ENCODE data around the gene FZR1.

DNA sequence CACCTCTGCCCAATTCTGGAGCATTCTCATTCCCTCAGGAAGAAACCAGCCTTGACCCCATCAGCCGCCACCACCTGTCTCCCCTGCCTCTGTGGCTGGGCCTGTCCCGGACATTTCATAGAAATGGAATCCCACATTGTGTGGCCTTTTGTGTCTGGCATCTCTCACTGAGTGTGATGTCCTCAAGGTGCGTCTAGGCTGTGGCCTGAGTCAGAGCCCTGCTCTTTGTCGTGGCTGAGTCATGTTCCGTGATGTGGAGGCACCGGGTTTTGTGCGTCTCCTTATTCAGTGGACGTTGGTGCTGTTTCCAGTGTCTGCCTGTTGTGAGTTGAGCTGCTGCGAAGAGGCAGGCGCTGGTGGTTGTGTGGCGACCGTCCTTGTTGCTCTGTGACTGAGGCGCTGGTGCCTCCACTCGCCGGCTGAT is 3.5 kb downstream of the FZR1 start:
- TF ChIP-seq ZNF274 (IDR thresholded peaks at IDR 0.05; ENCODE audit: borderline replicate concordance, extremely low read depth, low read length) (no peak), SRF (IDR thresholded peaks at IDR 0.05; ENCODE audit: low read depth, low read length) (no peak), JUN (IDR thresholded peaks at IDR 0.05; ENCODE audit: low read depth, low read length) (no peak), YY1 (IDR thresholded peaks at IDR 0.05; ENCODE audit: low read depth, low read length) (no peak), JUND (IDR thresholded peaks at IDR 0.05; ENCODE audit: low read length) (no peak), TEAD4 (IDR thresholded peaks at IDR 0.05; ENCODE audit: low read depth, low read length) (no peak), ASH2L (IDR thresholded peaks at IDR 0.05; ENCODE audit: low read length) (no peak), POLR2AphosphoS5 (IDR thresholded peaks at IDR 0.05; ENCODE audit: low read depth, low read length) (no peak), MAFK (IDR thresholded peaks at IDR 0.05; ENCODE audit: low read depth, low read length) (no peak), RFX5 (IDR thresholded peaks at IDR 0.05; ENCODE audit: borderline replicate concordance, low read depth, low read length) (no peak)
- TF ChIP-seq, protein P1, sequence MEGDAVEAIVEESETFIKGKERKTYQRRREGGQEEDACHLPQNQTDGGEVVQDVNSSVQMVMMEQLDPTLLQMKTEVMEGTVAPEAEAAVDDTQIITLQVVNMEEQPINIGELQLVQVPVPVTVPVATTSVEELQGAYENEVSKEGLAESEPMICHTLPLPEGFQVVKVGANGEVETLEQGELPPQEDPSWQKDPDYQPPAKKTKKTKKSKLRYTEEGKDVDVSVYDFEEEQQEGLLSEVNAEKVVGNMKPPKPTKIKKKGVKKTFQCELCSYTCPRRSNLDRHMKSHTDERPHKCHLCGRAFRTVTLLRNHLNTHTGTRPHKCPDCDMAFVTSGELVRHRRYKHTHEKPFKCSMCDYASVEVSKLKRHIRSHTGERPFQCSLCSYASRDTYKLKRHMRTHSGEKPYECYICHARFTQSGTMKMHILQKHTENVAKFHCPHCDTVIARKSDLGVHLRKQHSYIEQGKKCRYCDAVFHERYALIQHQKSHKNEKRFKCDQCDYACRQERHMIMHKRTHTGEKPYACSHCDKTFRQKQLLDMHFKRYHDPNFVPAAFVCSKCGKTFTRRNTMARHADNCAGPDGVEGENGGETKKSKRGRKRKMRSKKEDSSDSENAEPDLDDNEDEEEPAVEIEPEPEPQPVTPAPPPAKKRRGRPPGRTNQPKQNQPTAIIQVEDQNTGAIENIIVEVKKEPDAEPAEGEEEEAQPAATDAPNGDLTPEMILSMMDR (IDR thresholded peaks at IDR 0.05; ENCODE audit: control extremely low read depth in 1 of 3, insufficient read depth in 1 of 3, low read depth in 1 of 3, low read length in 3 of 3): no peak
